Globus pallidus (tissue), 1 donor: ENCODE data around the gene C1orf159.
"Not testable (repeated sequence)": the region's sequence is repeated elsewhere in the genome, so short reads cannot be mapped to it uniquely, and the experiment has no call there.

Source experiments
- DNase-seq: peaks from one replicate; pipeline ENCODE4 v3.0.0-alpha.2; 2015; ENCODE audit warnings: low spot score

The C1orf159 gene

GRCh38 chr1:1067284-1067859 is 48.5 kb downstream of the C1orf159 start:
- no peak for DNase-seq

- no peak for DNase-seq
These were observed 49.2 kb downstream of the C1orf159 start for GRCh38 chr1:1066403-1067283.

- DNase-seq, result not testable (repeated sequence)
These were observed 50.0 kb downstream of the C1orf159 start for GRCh38 chr1:1065940-1066304.

GRCh38 chr1:1065265-1065939 is 50.5 kb downstream of the C1orf159 start:
- DNase-seq, result no peak

GRCh38 chr1:1063945-1064831 is 51.7 kb downstream of the C1orf159 start:
- no peak for DNase-seq

- DNase-seq, result no peak
These were observed 52.5 kb downstream of the C1orf159 start for GRCh38 chr1:1063261-1063944.

- no peak for DNase-seq
These were observed 53.3 kb downstream of the C1orf159 start for GRCh38 chr1:1062348-1063163.

GRCh38 chr1:1061682-1062345 is 54.1 kb downstream of the C1orf159 start:
- DNase-seq, result no peak

- no peak for DNase-seq
These were observed 55.4 kb downstream of the C1orf159 start for GRCh38 chr1:1060281-1061000.

GRCh38 chr1:1059494-1060280 is 56.2 kb downstream of the C1orf159 start:
- DNase-seq, result peak; percentile 54

GRCh38 chr1:1058921-1059493 is 56.9 kb downstream of the C1orf159 start:
- DNase-seq, result no peak

- no peak for DNase-seq
These were observed 57.6 kb downstream of the C1orf159 start for GRCh38 chr1:1058088-1058905.

- DNase-seq, result not testable (repeated sequence)
These were observed 58.2 kb downstream of the C1orf159 start for GRCh38 chr1:1057769-1058087.

- DNase-seq, result no peak
These were observed 59.8 kb downstream of the C1orf159 start for GRCh38 chr1:1055841-1056736.

GRCh38 chr1:1054971-1055370 is 60.9 kb downstream of the C1orf159 start:
- no peak for DNase-seq

GRCh38 chr1:1054099-1054700 is 61.7 kb downstream of the C1orf159 start:
- no peak for DNase-seq
